ENCODE results near the gene ZFTA. TPM values are rescaled to one million over a fixed set of nuclear protein-coding genes. Genes with fewer than 3 reads are reported as not detected.

The ZFTA gene
- total RNA-seq, 1 donor from 2014 or later: 41.7 TPM

- H3K27ac Mint-ChIP-seq: no peak overlapping the region
- H3K4me3 Mint-ChIP-seq: no peak overlapping the region
- H3K36me3 Mint-ChIP-seq: peaks cover 4% of the 10 kb centered on the region
These were observed 2.2 kb upstream of the ZFTA start for GRCh38 chr11:63770763-63771162.

GRCh38 chr11:63769714-63770455 lies 1.3 kb upstream of the ZFTA start:
- H3K27ac Mint-ChIP-seq: peak overlapping the region; percentile 74

More at GRCh38 chr11:63770763-63771162, 2.2 kb upstream of the ZFTA start:
- Mint-ChIP-seq H3K27me3 (peaks cover 25% of the 10 kb centered on the region), H3K4me1 (ENCODE audit: unreplicated experiment) (peaks cover 17% of the 10 kb centered on the region), H3K9me3 (no peaks in the 10 kb centered on the region)
- no peak for TF ChIP-seq CTCF (conservative IDR thresholded peaks at IDR 0.05)
- DNase-seq (ENCODE audit: extremely low spot score, unreplicated experiment): no peak

GRCh38 chr11:63769042-63769713 lies 603 bp upstream of the ZFTA start:
- peak; percentile 72 for DNase-seq (ENCODE audit: extremely low spot score, unreplicated experiment)
- Mint-ChIP-seq H3K27me3 (peaks cover 22% of the 10 kb centered on the region), H3K9me3 (no peaks in the 10 kb centered on the region), H3K4me1 (ENCODE audit: unreplicated experiment) (peaks cover 22% of the 10 kb centered on the region), H3K4me3 (no peak overlapping the region), H3K36me3 (peaks cover 4% of the 10 kb centered on the region), H3K27ac (no peak overlapping the region)
- no peak for TF ChIP-seq CTCF (conservative IDR thresholded peaks at IDR 0.05)

More at GRCh38 chr11:63769714-63770455, 1.3 kb upstream of the ZFTA start:
- Mint-ChIP-seq H3K27me3 (peaks cover 23% of the 10 kb centered on the region), H3K9me3 (no peaks in the 10 kb centered on the region), H3K4me1 (ENCODE audit: unreplicated experiment) (peaks cover 22% of the 10 kb centered on the region), H3K4me3 (peak overlapping the region; percentile 87), H3K36me3 (peaks cover 4% of the 10 kb centered on the region)
- DNase-seq (ENCODE audit: extremely low spot score, unreplicated experiment): no peak
- TF ChIP-seq CTCF (conservative IDR thresholded peaks at IDR 0.05): no peak

GRCh38 chr11:63767565-63768236 lies 874 bp downstream of the ZFTA start:
- no peak for TF ChIP-seq CTCF (conservative IDR thresholded peaks at IDR 0.05)
- no peak for DNase-seq (ENCODE audit: extremely low spot score, unreplicated experiment)
- H3K4me3 Mint-ChIP-seq: peak overlapping the region; percentile 96
- H3K27ac Mint-ChIP-seq: peak overlapping the region; percentile 93
- no peaks in the 10 kb centered on the region for H3K9me3 Mint-ChIP-seq
- peaks cover 4% of the 10 kb centered on the region for H3K36me3 Mint-ChIP-seq
- H3K4me1 Mint-ChIP-seq (ENCODE audit: unreplicated experiment): peaks cover 22% of the 10 kb centered on the region
- H3K27me3 Mint-ChIP-seq: peaks cover 22% of the 10 kb centered on the region

- Mint-ChIP-seq H3K27ac (peak overlapping the region; percentile 93), H3K4me1 (ENCODE audit: unreplicated experiment) (peaks cover 24% of the 10 kb centered on the region), H3K9me3 (no peaks in the 10 kb centered on the region), H3K36me3 (peaks cover 4% of the 10 kb centered on the region), H3K4me3 (peak overlapping the region; percentile 96), H3K27me3 (peaks cover 20% of the 10 kb centered on the region)
- no peak for TF ChIP-seq CTCF (conservative IDR thresholded peaks at IDR 0.05)
- no peak for DNase-seq (ENCODE audit: extremely low spot score, unreplicated experiment)
These were observed 1.4 kb downstream of the ZFTA start for GRCh38 chr11:63767267-63767564.
